GM18868 (cell line): Measurements from ENCODE around the gene OGFR.

Experiments
- ATAC-seq: cut with Tn5 transposase; IDR thresholded peaks from one replicate; pipeline ENCODE4 v1.9.1; 2021; ENCODE audit warnings: mild to moderate bottlenecking, moderate library complexity; ENCODE audit not compliant: unreplicated experiment

OGFR gene

GRCh38 chr20:62799459-62799858, 5.2 kb upstream of the OGFR start:
- ATAC-seq = no peak

DNA sequence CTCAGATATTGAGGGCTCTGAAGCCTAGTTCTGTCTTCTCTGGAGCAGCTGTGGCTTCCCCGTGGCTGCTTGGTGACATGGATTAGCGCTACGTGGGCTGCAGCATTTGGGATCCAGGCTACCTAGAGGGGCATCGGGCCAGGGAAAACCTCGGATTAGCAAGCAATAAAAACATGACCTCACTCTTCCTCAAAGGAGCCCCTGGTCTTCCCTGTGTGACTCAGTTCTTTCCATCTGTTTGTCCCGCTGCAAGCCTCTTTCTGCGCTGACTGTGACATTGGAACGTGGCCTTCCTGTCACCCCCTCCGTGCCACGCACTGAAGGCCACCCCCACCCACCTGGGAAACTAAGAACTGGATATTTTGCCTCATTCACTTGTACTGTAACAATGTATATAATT, 4.8 kb upstream of the OGFR start:
- no peak for ATAC-seq

- ATAC-seq = no peak
Observed at GRCh38 chr20:62800314-62801259, 4.0 kb upstream of the OGFR start.

DNA sequence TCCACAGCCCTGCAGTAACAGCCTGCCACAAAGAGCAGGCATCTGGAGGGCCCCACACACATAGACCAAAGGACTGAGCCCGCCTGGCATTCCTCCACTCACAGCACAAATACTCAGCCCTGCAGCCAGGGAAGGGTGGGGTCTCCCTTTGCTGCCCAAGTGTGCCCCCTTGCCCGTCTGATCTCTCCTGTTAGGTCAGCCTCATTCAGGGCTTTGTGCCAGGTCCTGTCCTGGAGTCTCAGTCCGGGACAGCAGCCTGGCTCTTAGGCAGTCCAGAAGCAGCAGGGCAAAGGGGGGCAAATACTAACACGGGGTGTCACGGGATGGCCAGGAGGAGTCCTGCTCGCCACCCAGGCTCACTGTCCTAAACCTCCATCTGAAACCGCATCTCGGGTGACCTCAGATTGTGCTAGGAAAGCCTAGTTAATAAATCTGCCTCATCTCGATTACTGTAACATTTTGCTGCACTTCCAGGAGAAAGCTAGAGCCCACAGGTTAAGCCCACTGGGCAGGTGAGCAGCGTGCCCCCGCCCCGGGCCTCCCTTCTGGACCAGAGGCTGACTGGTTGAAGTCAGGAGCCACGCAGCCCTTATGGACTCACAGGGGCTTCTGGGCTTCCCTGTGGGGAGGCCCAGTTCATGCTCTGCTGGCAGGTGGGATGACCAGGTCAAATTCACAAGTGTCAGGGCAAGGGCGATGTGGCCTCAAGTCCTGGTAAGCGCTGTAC, 3.2 kb upstream of the OGFR start:
- no peak for ATAC-seq

DNA sequence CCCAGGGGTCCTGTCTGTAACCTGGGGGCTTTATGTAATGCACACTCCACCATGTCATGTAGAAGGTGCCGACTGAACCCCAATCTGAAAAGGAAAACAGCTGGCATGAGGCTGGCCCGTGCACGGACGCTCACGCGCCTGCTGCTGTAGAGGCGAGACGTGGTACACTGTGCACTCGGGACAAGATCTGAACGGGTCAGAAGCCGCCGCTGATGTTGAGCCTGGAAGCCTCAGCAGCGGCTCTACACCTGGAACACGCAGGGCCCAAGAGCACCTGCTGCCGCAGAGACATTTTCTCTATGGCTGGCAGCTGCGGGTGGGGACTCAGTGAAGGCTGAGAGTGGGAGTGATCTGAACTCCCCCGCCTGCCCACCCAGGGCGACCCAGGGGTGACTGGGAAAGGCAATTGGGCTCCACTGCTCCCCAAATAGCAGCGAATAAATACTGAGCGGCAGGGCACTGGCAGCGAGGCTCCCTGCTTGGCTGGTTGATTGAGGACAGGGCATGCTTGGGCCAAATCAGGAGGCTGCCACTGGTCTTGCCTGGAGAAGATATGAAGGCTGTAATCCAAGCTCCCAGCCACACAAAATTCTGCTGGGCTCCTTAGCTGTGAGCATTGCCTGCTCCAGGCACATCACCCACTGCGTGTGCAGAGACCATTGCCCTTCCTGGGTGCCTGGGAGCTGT, 2.5 kb upstream of the OGFR start:
- no peak for ATAC-seq

DNA sequence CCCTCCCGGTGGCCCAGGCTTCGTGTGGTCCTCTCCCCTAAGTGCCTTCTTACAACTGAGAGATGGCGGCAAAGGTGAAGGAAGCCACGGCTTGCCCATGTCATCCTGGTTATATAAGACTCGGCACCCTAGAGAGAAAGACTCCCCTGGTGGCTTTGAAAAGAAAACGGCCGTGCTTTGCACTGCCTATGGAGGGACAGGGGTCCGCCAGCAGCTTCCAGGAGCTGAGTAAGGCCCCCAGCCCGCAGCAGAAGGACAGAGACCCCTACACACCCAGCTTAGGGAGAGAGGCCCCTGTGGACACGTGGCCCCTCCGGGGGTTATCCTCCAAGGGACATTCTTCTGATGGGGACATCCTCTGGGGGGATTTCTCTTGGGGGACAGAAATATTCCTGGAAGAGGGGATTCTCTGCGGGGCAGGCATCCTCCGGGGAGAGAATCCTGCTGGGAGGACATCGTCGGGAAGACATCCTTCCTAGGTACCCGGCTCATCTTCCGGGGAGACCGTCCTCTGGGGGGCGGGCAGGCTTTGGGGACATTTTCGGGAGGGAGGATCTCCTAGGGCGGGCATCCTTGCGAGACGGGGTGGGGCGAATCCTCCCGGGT, 511 bp upstream of the OGFR start:
- no peak for ATAC-seq

GRCh38 chr20:62805155-62805710, 598 bp downstream of the OGFR start:
- ATAC-seq = no peak

DNA sequence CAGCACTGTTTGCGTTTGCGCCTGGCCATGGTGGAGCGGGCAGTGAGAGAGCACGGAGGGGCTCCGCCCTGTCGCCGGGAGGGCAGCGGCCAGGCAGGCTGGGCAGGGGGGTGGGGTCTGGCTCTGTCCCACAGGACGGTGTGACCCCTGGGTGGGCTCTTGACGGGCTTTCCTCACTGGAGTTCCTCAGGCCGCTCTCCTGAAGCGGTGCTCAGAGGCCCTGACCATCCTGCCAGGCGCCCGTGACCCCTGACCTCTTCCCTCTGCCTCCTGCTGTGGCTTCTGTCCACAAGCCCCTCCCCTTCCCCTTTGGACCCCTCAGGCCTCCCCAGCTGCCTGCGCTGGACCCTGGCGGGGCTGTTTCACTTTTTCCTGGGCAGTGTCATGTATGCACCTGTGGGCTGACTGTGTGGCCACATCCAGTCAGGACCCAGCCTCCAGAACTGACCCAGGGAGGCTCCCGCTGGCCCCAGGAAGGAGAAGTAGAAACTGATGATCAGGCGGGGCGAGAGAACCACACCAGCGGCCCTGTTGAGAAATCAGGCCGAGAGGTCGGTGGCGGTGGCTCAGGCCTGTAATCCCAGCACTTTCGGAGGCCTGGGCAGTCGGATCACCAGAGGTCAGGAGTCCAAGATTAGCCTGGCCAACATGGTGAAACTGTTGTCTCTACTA, 1.2 kb downstream of the OGFR start:
- no peak for ATAC-seq

DNA sequence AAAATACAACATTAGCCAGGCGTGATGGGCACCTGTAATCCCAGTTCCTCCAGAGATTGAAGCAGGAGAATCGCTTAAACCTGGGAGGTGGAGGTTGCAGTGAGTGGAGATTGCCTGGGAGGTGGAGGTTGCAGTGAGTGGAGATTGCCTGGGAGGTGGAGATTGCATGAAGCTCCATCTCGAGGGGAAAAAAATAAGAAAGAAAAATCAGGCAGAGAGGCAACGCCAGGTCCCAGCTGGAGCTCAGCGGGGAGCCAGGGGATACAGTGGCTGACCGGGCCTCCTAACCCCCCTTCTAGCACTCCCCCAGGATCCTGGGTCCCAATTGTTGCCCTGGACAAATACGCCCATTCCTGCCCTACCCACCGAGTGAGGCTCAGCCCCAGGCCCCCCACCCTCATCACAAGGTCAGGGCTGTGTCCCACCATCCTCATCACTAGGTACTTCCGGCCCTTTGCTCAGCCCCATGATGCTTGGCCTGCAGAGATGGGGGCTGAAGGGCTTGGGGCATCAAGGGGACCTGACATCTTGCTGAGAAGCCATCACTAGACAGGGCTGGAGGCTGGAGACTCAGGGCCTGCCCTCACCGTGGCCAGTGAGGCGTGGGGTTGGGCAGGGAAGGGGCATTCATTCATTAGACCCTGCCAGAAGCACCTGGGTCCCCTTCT, 1.9 kb downstream of the OGFR start:
- ATAC-seq = no peak

GRCh38 chr20:62807444-62808210, 3.0 kb downstream of the OGFR start:
- ATAC-seq = no peak

DNA sequence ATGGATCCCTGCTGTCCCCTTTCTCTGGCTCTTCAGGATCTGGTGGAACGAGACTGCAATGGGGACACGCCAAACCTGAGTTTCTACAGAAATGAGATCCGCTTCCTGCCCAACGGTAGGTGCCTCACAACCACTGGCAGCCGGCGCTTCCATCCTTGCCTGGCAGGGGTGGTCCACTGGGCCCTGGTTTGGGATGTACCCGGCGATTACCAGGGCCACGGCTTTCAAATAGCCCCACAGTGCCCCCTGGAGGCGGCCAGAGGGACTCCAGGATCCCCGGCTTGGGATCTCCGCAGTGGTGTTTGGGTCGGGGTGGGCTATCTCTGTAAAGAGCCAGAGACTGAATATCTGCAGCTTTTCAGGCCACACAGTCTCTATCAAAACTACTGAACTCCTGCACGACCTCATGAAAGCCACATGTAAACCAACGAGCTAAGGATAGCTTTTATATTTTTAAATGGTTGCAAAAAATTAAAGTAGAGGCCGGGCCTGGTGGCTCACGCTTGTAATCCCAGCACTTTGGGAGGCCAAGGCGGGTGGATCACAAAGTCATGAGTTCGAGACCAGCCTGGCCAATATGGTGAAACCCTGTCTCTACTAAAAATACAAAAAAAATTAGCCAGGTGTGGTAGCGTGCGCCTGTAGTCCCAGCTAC, 3.7 kb downstream of the OGFR start:
- no peak for ATAC-seq

- ATAC-seq = no peak
Observed at GRCh38 chr20:62809530-62810428, 5.1 kb downstream of the OGFR start.

- no peak for ATAC-seq
Observed at GRCh38 chr20:62811320-62811719, 6.7 kb downstream of the OGFR start.

- ATAC-seq = no peak
Observed at GRCh38 chr20:62811720-62812119, 7.1 kb downstream of the OGFR start.

GRCh38 chr20:62812181-62812906, 7.7 kb downstream of the OGFR start:
- ATAC-seq = no peak

GRCh38 chr20:62812907-62813200, 8.2 kb downstream of the OGFR start:
- no peak for ATAC-seq

GRCh38 chr20:62813588-62813987, 9.0 kb downstream of the OGFR start:
- ATAC-seq = no peak
